ENCODE measurements around the gene TMEM119. TPM values are rescaled to one million over a fixed set of nuclear protein-coding genes. Genes with fewer than 3 reads are reported as not detected.

TMEM119 gene
- total and polyA plus RNA-seq, 2 of the 8 experiments (the other 6 are each of a cell fraction or from before 2014, with no cell fraction given): 0.35 to 0.61 TPM

GRCh38 chr12:108576660-108577234 lies 21.1 kb downstream of the TMEM119 start (continued):
- no peak for TF ChIP-seq EGR1 (IDR thresholded peaks at IDR 0.05; ENCODE audit: borderline replicate concordance, low read depth, low read length)
